Pancreas (tissue), 10 donors: ENCODE data around the gene MPL. TPM values are rescaled to one million over a fixed set of nuclear protein-coding genes. Genes with fewer than 3 reads are reported as not detected.

Experiments used
- ATAC-seq, 4 donors: fragments of 200-7000 bp; cut with Tn5 transposase; one replicate each; pipeline versions ENCODE4 v1.8.0 to v1.9.1; 2020; ENCODE audit warnings: mild to moderate bottlenecking in 4 of 4, moderate library complexity in 4 of 4
- DNase-seq, 6 donors: peaks; one replicate each; pipeline ENCODE4 v3.0.0-alpha.2; 2020
- FAIRE-seq: peaks from 2 replicates; lab custom pipeline; 2012; peaks lifted over from hg19 to GRCh38; lab: Jason Lieb, UNC
- H3K27ac ChIP-seq, 4 donors: fragments of 200-600 bp; sonication (generic); 1 replicate in 3 of 4; 2 replicates in 1 of 4; pipeline versions ENCODE4 v1.5.0 to v1.8.0; 2020
- H3K27me3 ChIP-seq, 4 donors: fragments of 200-600 bp; one replicate each; pipeline ENCODE4 v1.8.0; 2021
- H3K36me3 ChIP-seq, 3 donors: fragments of 200-600 bp; sonication (generic) in 1 of 3; one replicate each; pipeline versions ENCODE4 v1.5.0 to v1.8.0; 2020 to 2021
- H3K4me1 ChIP-seq, 3 donors: fragments of 200-600 bp; one replicate each; pipeline ENCODE4 v1.8.0; 2021
- H3K4me3 ChIP-seq, 4 donors: fragments of 200-600 bp; sonication (generic) in 2 of 4; one replicate each; pipeline versions ENCODE4 v1.5.0 to v1.8.0; 2020 to 2021
- H3K9me3 ChIP-seq, 4 donors: fragments of 200-600 bp; one replicate each; pipeline ENCODE4 v1.8.0; 2021
- CTCF ChIP-seq, 4 donors: fragments of 200-600 bp; sonication (generic) in 3 of 4; IDR thresholded peaks; one replicate each; pipeline versions ENCODE4 v1.5.0 to v1.8.0; 2021; ENCODE audit warnings: antibody characterized with exemption in 4 of 4
- WGBS, 2 donors: extraction: QIAGEN DNeasy Blood & Tissue Kit; methylation state at CpG; one replicate each; pipeline ENCODE4 v1.1.7; 2013; 5-methylcytosine and 5-hydroxymethylcytosine counted together
- intact Hi-C, 3 donors: fragments of 100-400 bp; cut with DNase I; formaldehyde crosslinking; loops; one replicate each; pipeline versions ENCODE4 v1.11.1 to v1.14.2; 2022
- polyA plus RNA-seq, 2 donors: library from polyadenylated mRNA; stranded (reverse); fragments of 200-250 nt; gene quantifications; one replicate each; pipeline ENCODE4 v1.2.3, GENCODE V29; 2013
- total RNA-seq, 6 donors: library from RNA; stranded (reverse); fragmentation: NEBNext Ultra II Directional in 4 of 6; extraction: Animal tissue kit (Norgen Biotek cat#: 25700) in 4 of 6; gene quantifications; one replicate each; pipeline versions ENCODE4 v1.2.1 to v1.2.4, GENCODE V29; 2021 to 2023
- donor health status: healthy with polysubstance abuse.
- donor health status: DM: no; HTN: no; CAD: no; lungs with moderate emphysema.
- donor health status: DM: no; HTN: no; CAD: no.
- donor health status: control.
- donor health status: control.
- donor health status: Bipolar disorder and iron deficiency.
- donor health status: DM: yes; HTN: yes; CAD: no.
- donor health status: DM: no; HTN: no; CAD: no.
- donor health status: DM: no; HTN: no; CAD: no.
- donor health status: DM: yes; HTN: yes; CAD: no.

Gene MPL
- total and polyA plus RNA-seq, 8 donors, result 0.08 to 0.43 (median 0.12) TPM; not detected in 2

- no peak overlapping the region for H3K4me3 ChIP-seq
- no peaks in the 10 kb centered on the region for H3K36me3 ChIP-seq
- peaks cover 10 to 15% (median 12%) of the 10 kb centered on the region in 3 donors for H3K4me1 ChIP-seq
- intact Hi-C loops, result no loop called here
- H3K27ac ChIP-seq, result no peak overlapping the region
- no peak for FAIRE-seq
- no peaks in the 10 kb centered on the region for H3K9me3 ChIP-seq
- WGBS, 2 donors, result 89 to 97% methylated on average over 5 of the region's 5 CpGs
- no peaks in the 10 kb centered on the region for H3K27me3 ChIP-seq
- DNase-seq, result peak in 1 of 6 donors; percentile 9
- ATAC-seq, result no peak
- no peak for TF ChIP-seq CTCF (IDR thresholded peaks at IDR 0.05)
These were observed 44.9 kb upstream of the MPL start for GRCh38 chr1:43292679-43293078.

DNA sequence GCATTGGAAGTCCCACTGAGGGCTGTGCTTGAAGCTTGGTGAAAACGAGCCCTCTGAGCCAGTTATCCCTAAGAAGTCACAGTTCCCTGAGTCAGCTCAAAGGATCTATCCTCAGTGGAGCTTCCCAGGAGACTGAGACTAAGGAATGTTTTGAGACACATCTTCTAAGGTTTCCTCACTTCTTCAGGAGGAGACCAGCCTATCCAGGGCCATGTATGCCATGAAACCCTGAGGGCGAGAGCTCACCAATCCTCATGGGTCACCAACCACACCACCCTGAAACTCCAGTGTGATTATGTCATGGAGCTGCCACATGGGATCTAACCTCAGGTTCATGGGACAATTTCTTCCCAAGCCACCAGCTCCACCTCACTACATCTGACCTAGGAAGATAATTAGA, 44.4 kb upstream of the MPL start:
- intact Hi-C loops, result no loop called here
- peaks cover 10 to 15% (median 12%) of the 10 kb centered on the region in 3 donors for H3K4me1 ChIP-seq
- no peaks in the 10 kb centered on the region for H3K27me3 ChIP-seq
- no peak for TF ChIP-seq CTCF (IDR thresholded peaks at IDR 0.05)
- no peaks in the 10 kb centered on the region for H3K36me3 ChIP-seq
- ATAC-seq (no peak), DNase-seq (peak in 1 of 6 donors; percentile 6), FAIRE-seq (no peak)
- 84 to 85% methylated on average over 2 of the region's 2 CpGs for WGBS, 2 donors
- no peak overlapping the region for H3K4me3 ChIP-seq
- no peak overlapping the region for H3K27ac ChIP-seq
- no peaks in the 10 kb centered on the region for H3K9me3 ChIP-seq

DNA sequence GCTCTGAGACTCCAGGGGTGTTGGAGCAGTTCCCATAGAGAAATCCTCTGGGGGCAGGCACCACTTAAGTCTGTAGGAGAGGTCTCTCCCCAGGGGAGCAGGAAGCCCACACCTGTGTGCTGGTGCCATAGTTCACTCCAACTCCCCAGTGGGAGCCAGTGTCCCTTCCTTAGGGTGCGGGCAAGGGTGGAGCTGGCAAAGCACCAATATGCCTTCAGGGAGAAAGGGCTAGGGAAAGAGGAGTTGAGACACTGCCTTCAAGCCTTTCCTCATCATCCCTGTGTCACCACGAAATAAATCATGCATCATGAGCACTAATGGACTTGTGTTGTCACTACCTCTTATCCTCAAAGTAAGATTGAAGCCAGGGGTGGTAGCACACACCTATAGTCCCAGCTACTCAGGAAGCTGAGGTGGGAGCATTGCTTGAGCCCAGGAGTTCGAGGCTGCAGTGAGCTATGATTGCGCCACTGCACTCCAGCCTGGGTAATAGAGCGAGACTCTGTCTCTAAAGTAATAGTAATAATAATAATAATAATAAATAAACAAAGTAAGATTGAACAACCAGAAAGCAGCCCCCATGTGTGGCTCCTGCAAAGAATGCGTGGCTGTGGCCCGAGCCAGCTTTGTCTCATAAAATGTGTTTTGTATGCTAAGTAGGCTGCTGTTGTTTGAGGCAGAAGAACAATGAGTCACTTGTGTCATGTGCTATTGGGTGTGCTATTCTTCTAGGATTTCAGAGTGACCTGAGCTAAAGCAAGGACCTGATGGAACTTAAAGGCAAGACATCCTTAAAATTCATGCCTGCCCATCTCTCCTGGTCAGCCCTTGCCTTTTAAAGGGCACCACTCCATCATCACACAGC, 43.5 kb upstream of the MPL start:
- Histone ChIP-seq H3K27me3 (no peaks in the 10 kb centered on the region), H3K4me3 (no peak overlapping the region), H3K36me3 (no peaks in the 10 kb centered on the region), H3K4me1 (peaks cover 10 to 15% (median 12%) of the 10 kb centered on the region in 3 donors), H3K9me3 (no peaks in the 10 kb centered on the region), H3K27ac (no peak overlapping the region)
- WGBS, 2 donors, result 88 to 90% methylated on average over 7 of the region's 7 CpGs
- intact Hi-C loops, result no loop called here
- no peak for TF ChIP-seq CTCF (IDR thresholded peaks at IDR 0.05)
- FAIRE-seq (no peak), ATAC-seq (no peak), DNase-seq (peak in 1 of 6 donors; percentile 17)

- Histone ChIP-seq H3K27me3 (no peaks in the 10 kb centered on the region), H3K9me3 (no peaks in the 10 kb centered on the region), H3K4me1 (peaks cover 10 to 15% (median 12%) of the 10 kb centered on the region in 3 donors), H3K36me3 (no peaks in the 10 kb centered on the region), H3K4me3 (no peak overlapping the region), H3K27ac (peak overlapping the region in 3 of 4 donors; percentile 9 to 85 (median 74))
- no peak for DNase-seq
- no peak for FAIRE-seq
- WGBS, 2 donors, result 90 to 92% methylated on average over 8 of the region's 8 CpGs
- no peak for TF ChIP-seq CTCF (IDR thresholded peaks at IDR 0.05)
- ATAC-seq, result no peak
- intact Hi-C loops, result no loop called here
These were observed 42.9 kb upstream of the MPL start for GRCh38 chr1:43294761-43295160.

DNA sequence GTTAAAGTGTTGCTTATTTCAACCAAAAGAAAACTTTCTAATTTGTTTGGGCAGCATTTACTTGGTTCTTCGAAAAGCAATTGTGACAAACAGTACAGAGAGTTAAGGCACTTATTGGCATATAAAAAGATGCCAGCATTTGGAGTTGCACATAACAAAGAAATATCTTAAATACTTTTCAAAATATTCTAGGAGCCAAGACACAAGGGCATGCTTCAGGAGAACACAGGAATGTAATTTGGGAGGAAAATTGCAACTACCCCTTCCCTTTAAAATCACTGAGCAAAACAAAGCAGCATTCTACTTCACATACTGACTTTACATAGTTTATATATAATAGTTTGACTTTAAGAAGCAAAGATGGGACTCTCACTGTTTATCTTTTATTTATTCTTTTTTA, 41.4 kb upstream of the MPL start:
- FAIRE-seq, result no peak
- H3K9me3 ChIP-seq, result no peaks in the 10 kb centered on the region
- intact Hi-C loops, result no loop called here
- no peaks in the 10 kb centered on the region for H3K36me3 ChIP-seq
- DNase-seq, result no peak
- no peak for ATAC-seq
- H3K4me3 ChIP-seq, result no peak overlapping the region
- 60% methylated on average over 1 of the region's 1 CpG for WGBS, 2 donors
- peak overlapping the region in 2 of 4 donors; percentile 15 to 42 for H3K27ac ChIP-seq
- no peak for TF ChIP-seq CTCF (IDR thresholded peaks at IDR 0.05)
- peaks cover 10 to 15% (median 12%) of the 10 kb centered on the region in 3 donors for H3K4me1 ChIP-seq
- no peaks in the 10 kb centered on the region for H3K27me3 ChIP-seq
